ENCODE results near the gene EPS8L3. TPM values are rescaled to one million over a fixed set of nuclear protein-coding genes. Genes with fewer than 3 reads are reported as not detected.

The EPS8L3 gene
- total and polyA plus RNA-seq, 4 donors: 0.09 to 0.38 (median 0.15) TPM; not detected in 1

DNA sequence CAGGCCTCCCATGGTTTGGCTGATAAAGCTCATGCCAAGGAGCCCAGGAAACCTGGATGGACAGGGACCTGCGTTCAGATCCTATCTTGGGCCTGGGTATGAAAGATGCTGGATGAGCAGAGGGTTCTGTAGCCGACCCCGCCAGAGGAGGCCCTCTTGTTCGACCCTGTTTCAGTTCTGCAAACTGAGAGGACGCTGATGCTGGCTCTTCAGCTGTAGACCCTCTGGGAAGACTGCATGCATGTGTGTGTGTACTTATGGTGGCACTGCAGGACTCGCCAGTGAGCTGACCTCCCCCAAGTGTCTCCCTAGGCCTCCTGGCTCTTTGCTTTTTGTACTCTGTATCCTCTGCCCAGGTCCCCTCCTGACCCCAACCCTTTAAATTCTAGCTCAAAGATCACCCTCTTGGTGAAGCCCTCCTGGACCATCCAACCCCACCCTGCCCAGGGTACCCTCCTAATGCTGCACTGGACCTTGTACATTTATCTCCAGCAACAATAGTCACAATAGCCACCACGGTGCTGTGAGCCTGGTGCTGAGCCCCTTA is 1.6 kb downstream of the EPS8L3 start:
- WGBS: 79% methylated on average over 7 of the region's 7 CpGs
- H3K27ac ChIP-seq (ENCODE audit: low read depth in 1 of 2, low read length in 2 of 2): no peak overlapping the region
- TF ChIP-seq SP1 (IDR thresholded peaks at IDR 0.05): no peak
- TF ChIP-seq FOXA2 (IDR thresholded peaks at IDR 0.05): no peak
- TF ChIP-seq NR2F2 (IDR thresholded peaks at IDR 0.05): no peak
- TF ChIP-seq, protein P1, sequence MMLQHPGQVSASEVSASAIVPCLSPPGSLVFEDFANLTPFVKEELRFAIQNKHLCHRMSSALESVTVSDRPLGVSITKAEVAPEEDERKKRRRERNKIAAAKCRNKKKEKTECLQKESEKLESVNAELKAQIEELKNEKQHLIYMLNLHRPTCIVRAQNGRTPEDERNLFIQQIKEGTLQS (IDR thresholded peaks at IDR 0.05): no peak
- H3K9me3 ChIP-seq (ENCODE audit: control insufficient read depth in 4 of 4, low read length in 3 of 4): no peaks in the 10 kb centered on the region
- no peak overlapping the region for H3K9ac ChIP-seq (ENCODE audit: low read depth in 1 of 2, low read length in 2 of 2)
- H3K36me3 ChIP-seq (ENCODE audit: control insufficient read depth in 4 of 4, insufficient read depth in 3 of 4, low read depth in 1 of 4, low read length in 3 of 4): no peaks in the 10 kb centered on the region
- H3K4me1 ChIP-seq (ENCODE audit: control insufficient read depth in 4 of 4, insufficient read depth in 4 of 4, low read length in 3 of 4): peaks cover 0 to 5% (median 2%) of the 10 kb centered on the region in 4 donors
- no peaks in the 10 kb centered on the region for H3K27me3 ChIP-seq (ENCODE audit: control insufficient read depth in 4 of 4, insufficient read depth in 4 of 4, low read length in 3 of 4)
- no peak for DNase-seq (ENCODE audit: low spot score)
- no peak overlapping the region for H3K4me3 ChIP-seq (ENCODE audit: low read depth in 1 of 3, low read length in 3 of 3)

DNA sequence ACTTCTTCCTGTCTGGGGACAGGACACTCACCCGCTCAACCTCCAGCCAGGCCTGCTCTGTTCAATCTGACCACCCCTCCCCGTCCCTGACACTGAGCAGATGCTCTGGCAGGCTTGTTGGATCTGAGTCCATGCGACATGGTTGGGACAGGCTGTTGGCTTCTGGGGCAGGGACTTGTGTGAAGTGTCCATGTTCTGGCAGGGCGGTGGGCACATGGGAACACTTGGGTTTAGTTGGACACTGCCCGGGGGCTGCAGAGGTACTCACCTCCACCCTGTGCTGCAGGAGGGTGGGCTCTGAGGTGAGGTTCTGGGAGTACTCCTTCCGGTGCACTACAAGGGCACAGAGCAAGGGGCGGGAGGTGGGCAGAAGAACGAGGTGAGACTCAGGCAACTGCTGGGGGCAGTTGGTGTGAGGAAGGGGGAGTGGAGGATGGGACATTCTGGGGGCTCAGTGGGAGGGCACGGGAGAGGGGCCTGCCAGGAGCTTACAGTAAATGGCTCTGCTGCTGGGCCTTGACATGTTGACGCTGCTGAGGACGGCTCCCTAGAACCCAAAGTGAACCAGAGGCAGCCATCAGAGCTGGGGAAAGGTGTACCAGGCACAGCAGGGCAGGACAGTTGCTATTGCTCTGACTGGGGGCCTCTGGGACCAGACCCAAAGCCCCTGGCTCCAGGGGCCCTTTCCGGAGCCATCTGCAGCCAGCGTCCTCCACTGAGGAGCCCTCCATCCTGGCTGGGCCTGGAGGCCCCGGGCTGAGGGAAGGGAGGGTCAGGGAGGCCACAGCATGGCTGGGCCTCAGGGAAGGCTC is 2.3 kb downstream of the EPS8L3 start:
- no peak overlapping the region for H3K27ac ChIP-seq (ENCODE audit: low read depth in 1 of 2, low read length in 2 of 2)
- no peak overlapping the region for H3K4me3 ChIP-seq (ENCODE audit: low read depth in 1 of 3, low read length in 3 of 3)
- no peak for DNase-seq (ENCODE audit: low spot score)

DNA sequence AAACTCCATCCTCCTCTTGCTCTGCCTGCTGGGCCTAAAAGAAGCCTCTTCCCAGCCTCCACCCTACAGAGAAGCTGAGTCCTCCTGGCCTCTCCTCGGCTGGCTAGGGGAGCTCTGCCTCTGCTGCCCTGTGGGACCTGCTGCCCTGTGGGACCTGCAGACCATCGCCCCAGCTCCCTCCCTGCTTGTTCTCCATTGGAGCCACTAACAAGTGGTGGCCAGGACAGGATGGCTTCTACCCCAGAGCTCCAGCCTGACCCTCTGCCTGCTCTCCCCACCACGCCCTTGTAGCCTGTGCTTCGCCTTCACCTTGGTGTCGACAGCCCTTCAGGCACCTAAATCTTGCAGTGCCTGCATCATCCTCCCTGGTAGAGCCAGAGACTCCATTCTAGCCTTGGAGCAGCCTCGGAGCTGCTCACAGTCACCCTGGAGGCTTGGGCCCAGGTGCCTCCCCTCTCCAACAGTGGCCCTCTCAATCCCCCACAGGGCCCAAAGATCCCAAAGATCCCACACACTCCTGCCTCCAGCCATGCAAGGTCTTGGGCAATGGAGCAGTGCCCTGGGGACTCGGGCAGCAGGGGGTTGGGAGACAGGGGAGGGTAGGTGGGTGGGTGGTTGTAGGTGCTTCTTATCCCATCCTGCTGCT is 3.0 kb downstream of the EPS8L3 start:
- DNase-seq (ENCODE audit: low spot score): no peak
- no peaks in the 10 kb centered on the region for H3K9me3 ChIP-seq (ENCODE audit: control insufficient read depth in 4 of 4, low read length in 3 of 4)
- H3K27me3 ChIP-seq (ENCODE audit: control insufficient read depth in 4 of 4, insufficient read depth in 4 of 4, low read length in 3 of 4): no peaks in the 10 kb centered on the region
- no peaks in the 10 kb centered on the region for H3K36me3 ChIP-seq (ENCODE audit: control insufficient read depth in 4 of 4, insufficient read depth in 3 of 4, low read depth in 1 of 4, low read length in 3 of 4)
- TF ChIP-seq, protein P2, sequence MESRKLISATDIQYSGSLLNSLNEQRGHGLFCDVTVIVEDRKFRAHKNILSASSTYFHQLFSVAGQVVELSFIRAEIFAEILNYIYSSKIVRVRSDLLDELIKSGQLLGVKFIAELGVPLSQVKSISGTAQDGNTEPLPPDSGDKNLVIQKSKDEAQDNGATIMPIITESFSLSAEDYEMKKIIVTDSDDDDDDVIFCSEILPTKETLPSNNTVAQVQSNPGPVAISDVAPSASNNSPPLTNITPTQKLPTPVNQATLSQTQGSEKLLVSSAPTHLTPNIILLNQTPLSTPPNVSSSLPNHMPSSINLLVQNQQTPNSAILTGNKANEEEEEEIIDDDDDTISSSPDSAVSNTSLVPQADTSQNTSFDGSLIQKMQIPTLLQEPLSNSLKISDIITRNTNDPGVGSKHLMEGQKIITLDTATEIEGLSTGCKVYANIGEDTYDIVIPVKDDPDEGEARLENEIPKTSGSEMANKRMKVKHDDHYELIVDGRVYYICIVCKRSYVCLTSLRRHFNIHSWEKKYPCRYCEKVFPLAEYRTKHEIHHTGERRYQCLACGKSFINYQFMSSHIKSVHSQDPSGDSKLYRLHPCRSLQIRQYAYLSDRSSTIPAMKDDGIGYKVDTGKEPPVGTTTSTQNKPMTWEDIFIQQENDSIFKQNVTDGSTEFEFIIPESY (IDR thresholded peaks at IDR 0.05): no peak
- TF ChIP-seq, protein P3, sequence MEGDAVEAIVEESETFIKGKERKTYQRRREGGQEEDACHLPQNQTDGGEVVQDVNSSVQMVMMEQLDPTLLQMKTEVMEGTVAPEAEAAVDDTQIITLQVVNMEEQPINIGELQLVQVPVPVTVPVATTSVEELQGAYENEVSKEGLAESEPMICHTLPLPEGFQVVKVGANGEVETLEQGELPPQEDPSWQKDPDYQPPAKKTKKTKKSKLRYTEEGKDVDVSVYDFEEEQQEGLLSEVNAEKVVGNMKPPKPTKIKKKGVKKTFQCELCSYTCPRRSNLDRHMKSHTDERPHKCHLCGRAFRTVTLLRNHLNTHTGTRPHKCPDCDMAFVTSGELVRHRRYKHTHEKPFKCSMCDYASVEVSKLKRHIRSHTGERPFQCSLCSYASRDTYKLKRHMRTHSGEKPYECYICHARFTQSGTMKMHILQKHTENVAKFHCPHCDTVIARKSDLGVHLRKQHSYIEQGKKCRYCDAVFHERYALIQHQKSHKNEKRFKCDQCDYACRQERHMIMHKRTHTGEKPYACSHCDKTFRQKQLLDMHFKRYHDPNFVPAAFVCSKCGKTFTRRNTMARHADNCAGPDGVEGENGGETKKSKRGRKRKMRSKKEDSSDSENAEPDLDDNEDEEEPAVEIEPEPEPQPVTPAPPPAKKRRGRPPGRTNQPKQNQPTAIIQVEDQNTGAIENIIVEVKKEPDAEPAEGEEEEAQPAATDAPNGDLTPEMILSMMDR (IDR thresholded peaks at IDR 0.05; ENCODE audit: low read depth, low read length, missing input control): no peak
- TF ChIP-seq JUND (IDR thresholded peaks at IDR 0.05): no peak
- no peak for TF ChIP-seq TAF1 (conservative IDR thresholded peaks at IDR 0.05)
- H3K9ac ChIP-seq (ENCODE audit: low read depth in 1 of 2, low read length in 2 of 2): no peak overlapping the region
- WGBS: 93% methylated on average over 7 of the region's 7 CpGs
- peaks cover 0 to 5% (median 2%) of the 10 kb centered on the region in 4 donors for H3K4me1 ChIP-seq (ENCODE audit: control insufficient read depth in 4 of 4, insufficient read depth in 4 of 4, low read length in 3 of 4)
- H3K4me3 ChIP-seq (ENCODE audit: low read depth in 1 of 3, low read length in 3 of 3): no peak overlapping the region
- no peak overlapping the region for H3K27ac ChIP-seq (ENCODE audit: low read depth in 1 of 2, low read length in 2 of 2)

More for the DNA sequence above, 2.3 kb downstream of the EPS8L3 start:
- 78% methylated on average over 14 of the region's 14 CpGs for WGBS
- H3K27me3 ChIP-seq (ENCODE audit: control insufficient read depth in 4 of 4, insufficient read depth in 4 of 4, low read length in 3 of 4): no peaks in the 10 kb centered on the region
- H3K4me1 ChIP-seq (ENCODE audit: control insufficient read depth in 4 of 4, insufficient read depth in 4 of 4, low read length in 3 of 4): peaks cover 0 to 5% (median 2%) of the 10 kb centered on the region in 4 donors
- no peaks in the 10 kb centered on the region for H3K36me3 ChIP-seq (ENCODE audit: control insufficient read depth in 4 of 4, insufficient read depth in 3 of 4, low read depth in 1 of 4, low read length in 3 of 4)
- H3K9me3 ChIP-seq (ENCODE audit: control insufficient read depth in 4 of 4, low read length in 3 of 4): no peaks in the 10 kb centered on the region
- no peak overlapping the region for H3K9ac ChIP-seq (ENCODE audit: low read depth in 1 of 2, low read length in 2 of 2)
- TF ChIP-seq EGR1 (IDR thresholded peaks at IDR 0.05; ENCODE audit: low read depth in 2 of 2) (no peak), TAF1 (conservative IDR thresholded peaks at IDR 0.05) (no peak), RAD21 (IDR thresholded peaks at IDR 0.05) (no peak)
- TF ChIP-seq, protein P1 (IDR thresholded peaks at IDR 0.05): no peak

Data from liver (tissue), 9 donors.